GM12878 (cell line): Measurements from ENCODE around the gene DNAJB6. TPM values are rescaled to one million over a fixed set of nuclear protein-coding genes. Genes with fewer than 3 reads are reported as not detected.

Experiments
- ATAC-seq: fragments of 200-7000 bp; cut with Tn5 transposase; 3 replicates; pipeline ENCODE4 v1.9.1; 2020; ENCODE audit warnings: mild to moderate bottlenecking, moderate library complexity
- BruUV-seq: library from RNA; stranded (reverse); fragments of 400-500 nt; replicated peaks from 2 replicates; lab custom pipeline; 2021; lab: Mats Ljungman, UMichigan
- CTCF ChIA-PET: fragments of 300-600 bp; sonication (Branson Sonifier 250); formaldehyde crosslinking; extraction: SDS; loops from one replicate; lab custom pipeline; 2021; ENCODE audit warnings: inconsistent platforms; lab: Yijun Ruan, JAX
- POLR2A ChIA-PET: fragments of 350-600 bp; formaldehyde crosslinking; extraction: SDS; loops from one replicate; lab custom pipeline; 2021; ENCODE audit warnings: inconsistent platforms; lab: Charles Lee
- RAD21 ChIA-PET: fragments of 300-600 bp; sonication (Branson Sonifier 250); formaldehyde crosslinking; loops from one replicate; lab custom pipeline; 2023; ENCODE audit warnings: antibody characterized with exemption; ENCODE audit not compliant: unreplicated experiment; lab: Charles Lee
- SMC1A ChIA-PET: fragments of 300-600 bp; sonication (Branson Sonifier 250); formaldehyde crosslinking; loops from one replicate; lab custom pipeline; 2023; ENCODE audit not compliant: unreplicated experiment, uncharacterized antibody; lab: Charles Lee
- DNase-seq: peaks from one replicate; pipeline ENCODE4 v3.0.0-alpha.2; 2011; ENCODE audit warnings: low read depth, low spot score
- FAIRE-seq: peaks from 3 replicates; lab custom pipeline; 2011; peaks lifted over from hg19 to GRCh38; lab: Jason Lieb, UNC
- H2AFZ ChIP-seq: 2 replicates; pipeline ENCODE4 v1.6.0; 2011; ENCODE audit warnings: low read depth, low read length, control low read depth; ENCODE audit not compliant: control insufficient read depth
- H3K27ac ChIP-seq: 2 replicates; pipeline ENCODE4 v1.5.1; 2011; ENCODE audit warnings: control low read depth; ENCODE audit not compliant: control insufficient read depth, insufficient read depth
- H3K27me3 ChIP-seq, 2 experiments: replicated peaks in 1 of 2; 2 replicates each; pipeline versions ENCODE4 v1.6.0 to v1.6.1; 2011; ENCODE audit warnings: low read length in 1 of 2; ENCODE audit not compliant: control insufficient read depth in 2 of 2, insufficient read depth in 2 of 2
- H3K36me3 ChIP-seq, 2 experiments: 2 replicates each; pipeline ENCODE4 v1.5.1; 2011; ENCODE audit warnings: low read length in 1 of 2; ENCODE audit not compliant: control insufficient read depth in 2 of 2, insufficient read depth in 2 of 2
- H3K4me1 ChIP-seq: 2 replicates; pipeline ENCODE4 v1.6.1; 2011; ENCODE audit warnings: mild to moderate bottlenecking, low read length, moderate library complexity, mixed read lengths; ENCODE audit not compliant: control insufficient read depth, insufficient read depth
- H3K4me2 ChIP-seq: 2 replicates; pipeline ENCODE4 v1.6.0; 2011; ENCODE audit warnings: control low read depth; ENCODE audit not compliant: control insufficient read depth, insufficient read depth
- H3K4me3 ChIP-seq: fragments of 200-600 bp; sonication (generic); 2 replicates; pipeline ENCODE4 v1.5.1; 2016
- H3K79me2 ChIP-seq: 2 replicates; pipeline ENCODE4 v1.6.0; 2011; ENCODE audit warnings: low read length; ENCODE audit not compliant: control insufficient read depth, insufficient read depth
- H3K9ac ChIP-seq: 2 replicates; pipeline ENCODE4 v1.8.0; 2011; ENCODE audit warnings: low read length, control low read depth, mixed read lengths; ENCODE audit not compliant: control insufficient read depth, insufficient read depth
- H3K9me3 ChIP-seq: replicated peaks from 3 replicates; pipeline ENCODE4 v1.5.1; 2011; ENCODE audit warnings: mild to moderate bottlenecking, low read length; ENCODE audit not compliant: control insufficient read depth, insufficient read depth
- H4K20me1 ChIP-seq: 2 replicates; pipeline ENCODE4 v1.6.0; 2011; ENCODE audit not compliant: control insufficient read depth, insufficient read depth
- CBFB ChIP-seq: IDR thresholded peaks from 2 replicates; pipeline ENCODE4 v1.6.1; 2016; ENCODE audit warnings: antibody characterized with exemption, low read depth
- HSF1 ChIP-seq: fragments of 150-350 bp; IDR thresholded peaks from 2 replicates; pipeline ENCODE4 v1.6.1; 2014; ENCODE audit warnings: mild to moderate bottlenecking, low read depth, low read length
- LARP7 ChIP-seq: fragments of 450-650 bp; IDR thresholded peaks from 2 replicates; pipeline ENCODE4 v1.6.1; 2017; ENCODE audit warnings: mild to moderate bottlenecking
- NFYB ChIP-seq: IDR thresholded peaks from 2 replicates; pipeline ENCODE4 v1.6.1; 2011; ENCODE audit warnings: low read depth, mild to moderate bottlenecking, low read length, improper control_type of control experiment, moderate library complexity; ENCODE audit not compliant: insufficient read depth
- PKNOX1 ChIP-seq: fragments of 450-650 bp; IDR thresholded peaks from 2 replicates; pipeline ENCODE4 v1.6.1; 2016; ENCODE audit warnings: mild to moderate bottlenecking
- RAD21 ChIP-seq: IDR thresholded peaks from 2 replicates; pipeline ENCODE4 v1.6.1; 2011; ENCODE audit warnings: mild to moderate bottlenecking, low read depth, low read length, moderate library complexity; ENCODE audit not compliant: insufficient read depth
- SIX5 ChIP-seq: IDR thresholded peaks from 2 replicates; pipeline ENCODE4 v1.6.1; 2011; ENCODE audit warnings: mild to moderate bottlenecking, low read depth, low read length, moderate library complexity; ENCODE audit not compliant: severe bottlenecking
- SMAD1 ChIP-seq: fragments of 450-650 bp; IDR thresholded peaks from 2 replicates; pipeline ENCODE4 v1.6.1; 2018; ENCODE audit warnings: mild to moderate bottlenecking, low read depth; ENCODE audit not compliant: partially characterized antibody
- TAF1 ChIP-seq: IDR thresholded peaks from 2 replicates; pipeline ENCODE4 v1.6.1; 2011; ENCODE audit warnings: mild to moderate bottlenecking, low read depth, low read length, borderline replicate concordance
- TBL1XR1 ChIP-seq: IDR thresholded peaks from 2 replicates; pipeline ENCODE4 v1.6.1; 2012; ENCODE audit warnings: low read depth, low read length, improper control_type of control experiment
- TCF7 ChIP-seq: IDR thresholded peaks from 2 replicates; pipeline ENCODE4 v1.6.1; 2014; ENCODE audit warnings: antibody characterized with exemption, borderline replicate concordance
- ZBTB40 ChIP-seq: fragments of 450-650 bp; IDR thresholded peaks from 2 replicates; pipeline ENCODE4 v1.6.1; 2016; ENCODE audit warnings: mild to moderate bottlenecking, moderate library complexity, borderline replicate concordance
- WGBS: methylation state at CpG from one replicate; pipeline ENCODE4 v1.1.6; 2016; ENCODE audit warnings: low lambda C conversion rate; ENCODE audit not compliant: insufficient replicate concordance, insufficient coverage; ENCODE audit errors: missing lambda C conversion rate; 5-methylcytosine and 5-hydroxymethylcytosine counted together
- in situ Hi-C: fragments of 300-500 bp; cut with MboI; formaldehyde crosslinking; loops from 9 replicates; pipeline ENCODE4 v1.14.3; 2018; ENCODE audit warnings: mixed read lengths
- intact Hi-C: fragments of 100-400 bp; cut with micrococcal nuclease; formaldehyde crosslinking; loops from one replicate; pipeline ENCODE4 v1.14.2; 2022; ENCODE audit not compliant: unreplicated experiment
- polyA plus RNA-seq, 11 experiments: library from polyadenylated mRNA; depleted of rRNA in 4 of 11; unstranded in 6 of 11; stranded (reverse) in 5 of 11; fragments of >200 nt; fragmentation: Nextera tagmentation in 4 of 11; fragmentation: Illumina TruSeq in 1 of 11; extraction: Ambion mirVana in 4 of 11; extraction: Trizol in 1 of 11; gene quantifications; 1 replicate in 1 of 11; 2 replicates in 10 of 11; pipeline versions ENCODE4 v1.2.1 to v1.2.3, GENCODE V29; 2011 to 2016; ENCODE audit warnings: inconsistent platforms in 2 of 11, missing spikeins in 2 of 11, low read depth in 1 of 11
- total RNA-seq, 4 experiments: library from RNA; depleted of rRNA in 3 of 4; stranded (reverse); fragments of >200 nt in 3 of 4; fragmentation: Illumina TruSeq in 1 of 4; extraction: Trizol in 1 of 4; gene quantifications; 2 replicates each; pipeline versions ENCODE4 v1.2.1 to v1.2.3, GENCODE V29; 2013 to 2021
- TF ChIP-seq, protein P1 (sequence below): fragments of 450-650 bp; IDR thresholded peaks from 2 replicates; pipeline ENCODE4 v1.6.1; 2017; ENCODE audit warnings: low read depth, mild to moderate bottlenecking, moderate library complexity

Gene DNAJB6
- total and polyA plus RNA-seq, 10 of the 15 experiments (the other 5 are each of a cell fraction or from before 2014, with no cell fraction given) = 34.5 to 117 (median 53.1) TPM

- no peak overlapping the region for H3K4me2 ChIP-seq
- H3K79me2 ChIP-seq = no peaks in the 10 kb centered on the region
- H3K27me3 ChIP-seq = no peaks in the 10 kb centered on the region; a peak in 1 of 4 replicates
- POLR2A ChIA-PET = no interaction called here
- TF ChIP-seq PKNOX1 (no peak), ZBTB40 (no peak), CBFB (no peak), RAD21 (no peak), HSF1 (no peak), NFYB (no peak), TAF1 (no peak), TBL1XR1 (no peak), LARP7 (no peak), TCF7 (no peak), SMAD1 (no peak), SIX5 (no peak)
- TF ChIP-seq, protein P1, sequence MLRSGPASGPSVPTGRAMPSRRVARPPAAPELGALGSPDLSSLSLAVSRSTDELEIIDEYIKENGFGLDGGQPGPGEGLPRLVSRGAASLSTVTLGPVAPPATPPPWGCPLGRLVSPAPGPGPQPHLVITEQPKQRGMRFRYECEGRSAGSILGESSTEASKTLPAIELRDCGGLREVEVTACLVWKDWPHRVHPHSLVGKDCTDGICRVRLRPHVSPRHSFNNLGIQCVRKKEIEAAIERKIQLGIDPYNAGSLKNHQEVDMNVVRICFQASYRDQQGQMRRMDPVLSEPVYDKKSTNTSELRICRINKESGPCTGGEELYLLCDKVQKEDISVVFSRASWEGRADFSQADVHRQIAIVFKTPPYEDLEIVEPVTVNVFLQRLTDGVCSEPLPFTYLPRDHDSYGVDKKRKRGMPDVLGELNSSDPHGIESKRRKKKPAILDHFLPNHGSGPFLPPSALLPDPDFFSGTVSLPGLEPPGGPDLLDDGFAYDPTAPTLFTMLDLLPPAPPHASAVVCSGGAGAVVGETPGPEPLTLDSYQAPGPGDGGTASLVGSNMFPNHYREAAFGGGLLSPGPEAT = no peak
- H2AFZ ChIP-seq = no peak overlapping the region
- SMC1A ChIA-PET = no interaction called here
- H4K20me1 ChIP-seq = no peaks in the 10 kb centered on the region
- no peak for DNase-seq
- BruUV-seq = no TSS peak
- H3K36me3 ChIP-seq = no peaks in the 10 kb centered on the region
- no peaks in the 10 kb centered on the region for H3K4me1 ChIP-seq
- no peak for FAIRE-seq
- RAD21 ChIA-PET = no interaction called here
- ATAC-seq = no peak
- H3K4me3 ChIP-seq = no peak overlapping the region
- H3K9ac ChIP-seq = no peak overlapping the region
- H3K9me3 ChIP-seq = no peaks in the 10 kb centered on the region
- intact Hi-C loops (no loop called here), in situ Hi-C loops (no loop called here)
- no peak overlapping the region for H3K27ac ChIP-seq
- CTCF ChIA-PET = no interaction called here
- 19% methylated on average over 10 of the region's 10 CpGs for WGBS
These were observed 126.0 kb downstream of the DNAJB6 start for GRCh38 chr7:157462840-157463239.
